ENCODE results near the gene CRYBB1.
"Not testable (repeated sequence)": the region's sequence is repeated elsewhere in the genome, so short reads cannot be mapped to it uniquely, and the experiment has no call there.

Gene CRYBB1

GRCh38 chr22:26614322-26614721 lies 3.5 kb downstream of the CRYBB1 start:
- Histone ChIP-seq H3K9ac (ENCODE audit: low read length) (no peak overlapping the region), H2BK15ac (ENCODE audit: low read depth, poor library complexity, severe bottlenecking) (no peak overlapping the region), H3K23ac (ENCODE audit: low read length in 2 of 2) (no peak overlapping the region), H4K8ac (ENCODE audit: low read length) (no peak overlapping the region), H3K4me1 (ENCODE audit: control insufficient read depth, insufficient read depth, low read depth, low read length) (peaks cover 10% of the 10 kb centered on the region), H4K91ac (ENCODE audit: low read length) (no peak overlapping the region), H3K4me2 (ENCODE audit: low read length, poor library complexity, severe bottlenecking) (no peak overlapping the region), H2BK120ac (ENCODE audit: low read depth, low read length) (no peak overlapping the region), H2BK12ac (ENCODE audit: low read length in 2 of 2) (no peak overlapping the region), H3K27ac (ENCODE audit: low read length, poor library complexity, severe bottlenecking) (no peak overlapping the region), H2BK5ac (ENCODE audit: low read depth, low read length, poor library complexity, severe bottlenecking) (no peak overlapping the region), H2AK5ac (ENCODE audit: low read length, severe bottlenecking) (no peak overlapping the region), H2AFZ (ENCODE audit: low read depth, low read length) (no peak overlapping the region), H3K4ac (ENCODE audit: low read depth in 1 of 2, low read length in 2 of 2) (no peak overlapping the region), H3K18ac (ENCODE audit: low read depth in 1 of 2, low read length in 2 of 2) (no peak overlapping the region), H3K4me3 (ENCODE audit: insufficient read depth in 1 of 2, low read depth in 1 of 2, low read length in 2 of 2) (no peak overlapping the region), H3K79me1 (replicated peaks; ENCODE audit: low read length, poor library complexity, severe bottlenecking) (no peaks in the 10 kb centered on the region), H3K36me3 (ENCODE audit: control insufficient read depth in 1 of 2, insufficient read depth in 2 of 2, low read depth in 1 of 2, low read length in 2 of 2) (no peaks in the 10 kb centered on the region), H3K9me3 (ENCODE audit: control insufficient read depth, low read length) (no peaks in the 10 kb centered on the region), H3K27me3 (ENCODE audit: control insufficient read depth in 1 of 2, insufficient read depth in 1 of 2, low read length in 2 of 2) (peaks cover 4 to 62% of the 10 kb centered on the region in 2 experiments), H3K14ac (ENCODE audit: low read length in 2 of 2) (no peak overlapping the region)
- no peak for DNase-seq
- WGBS: 42% methylated on average over 12 of the region's 14 CpGs

GRCh38 chr22:26613753-26614152 lies 4.1 kb downstream of the CRYBB1 start:
- not testable (repeated sequence) for H3K9ac ChIP-seq (ENCODE audit: low read length); H2BK120ac ChIP-seq (ENCODE audit: low read depth, low read length); H3K4ac ChIP-seq (ENCODE audit: low read depth in 1 of 2, low read length in 2 of 2); H2AFZ ChIP-seq (ENCODE audit: low read depth, low read length); H3K79me1 ChIP-seq (replicated peaks; ENCODE audit: low read length, poor library complexity, severe bottlenecking); H4K91ac ChIP-seq (ENCODE audit: low read length); H4K8ac ChIP-seq (ENCODE audit: low read length); H3K4me1 ChIP-seq (ENCODE audit: control insufficient read depth, insufficient read depth, low read depth, low read length); H3K4me2 ChIP-seq (ENCODE audit: low read length, poor library complexity, severe bottlenecking); H2AK5ac ChIP-seq (ENCODE audit: low read length, severe bottlenecking); DNase-seq; H3K9me3 ChIP-seq (ENCODE audit: control insufficient read depth, low read length); H2BK12ac ChIP-seq (ENCODE audit: low read length in 2 of 2); H2BK15ac ChIP-seq (ENCODE audit: low read depth, poor library complexity, severe bottlenecking); H3K23ac ChIP-seq (ENCODE audit: low read length in 2 of 2); H3K36me3 ChIP-seq (ENCODE audit: control insufficient read depth in 1 of 2, insufficient read depth in 2 of 2, low read depth in 1 of 2, low read length in 2 of 2); H2BK5ac ChIP-seq (ENCODE audit: low read depth, low read length, poor library complexity, severe bottlenecking); H3K27ac ChIP-seq (ENCODE audit: low read length, poor library complexity, severe bottlenecking); H3K14ac ChIP-seq (ENCODE audit: low read length in 2 of 2); H3K4me3 ChIP-seq (ENCODE audit: insufficient read depth in 1 of 2, low read depth in 1 of 2, low read length in 2 of 2); H3K18ac ChIP-seq (ENCODE audit: low read depth in 1 of 2, low read length in 2 of 2)
- 20% methylated on average over 10 of the region's 10 CpGs for WGBS
- H3K27me3 ChIP-seq (ENCODE audit: control insufficient read depth in 1 of 2, insufficient read depth in 1 of 2, low read length in 2 of 2): peaks cover 4 to 57% of the 10 kb centered on the region in 2 experiments

GRCh38 chr22:26612652-26613051 lies 5.2 kb downstream of the CRYBB1 start:
- Histone ChIP-seq H3K18ac (ENCODE audit: low read depth in 1 of 2, low read length in 2 of 2) (no peak overlapping the region), H2AFZ (ENCODE audit: low read depth, low read length) (no peak overlapping the region), H3K14ac (ENCODE audit: low read length in 2 of 2) (no peak overlapping the region), H2AK5ac (ENCODE audit: low read length, severe bottlenecking) (no peak overlapping the region), H2BK15ac (ENCODE audit: low read depth, poor library complexity, severe bottlenecking) (no peak overlapping the region), H3K27me3 (ENCODE audit: control insufficient read depth in 1 of 2, insufficient read depth in 1 of 2, low read length in 2 of 2) (peaks cover 4 to 50% of the 10 kb centered on the region in 2 experiments), H4K91ac (ENCODE audit: low read length) (no peak overlapping the region), H3K4ac (ENCODE audit: low read depth in 1 of 2, low read length in 2 of 2) (no peak overlapping the region), H3K79me1 (replicated peaks; ENCODE audit: low read length, poor library complexity, severe bottlenecking) (no peaks in the 10 kb centered on the region), H3K9ac (ENCODE audit: low read length) (no peak overlapping the region), H3K23ac (ENCODE audit: low read length in 2 of 2) (no peak overlapping the region), H2BK120ac (ENCODE audit: low read depth, low read length) (no peak overlapping the region), H3K36me3 (ENCODE audit: control insufficient read depth in 1 of 2, insufficient read depth in 2 of 2, low read depth in 1 of 2, low read length in 2 of 2) (no peaks in the 10 kb centered on the region), H3K9me3 (ENCODE audit: control insufficient read depth, low read length) (no peaks in the 10 kb centered on the region), H3K4me2 (ENCODE audit: low read length, poor library complexity, severe bottlenecking) (no peak overlapping the region), H4K8ac (ENCODE audit: low read length) (no peak overlapping the region), H2BK12ac (ENCODE audit: low read length in 2 of 2) (no peak overlapping the region), H3K27ac (ENCODE audit: low read length, poor library complexity, severe bottlenecking) (no peak overlapping the region), H3K4me3 (ENCODE audit: insufficient read depth in 1 of 2, low read depth in 1 of 2, low read length in 2 of 2) (no peak overlapping the region), H3K4me1 (ENCODE audit: control insufficient read depth, insufficient read depth, low read depth, low read length) (peaks cover 10% of the 10 kb centered on the region), H2BK5ac (ENCODE audit: low read depth, low read length, poor library complexity, severe bottlenecking) (no peak overlapping the region)
- no peak for DNase-seq
- 78% methylated on average over 4 of the region's 4 CpGs for WGBS

- no peak overlapping the region for H4K91ac ChIP-seq (ENCODE audit: low read length)
- H3K36me3 ChIP-seq (ENCODE audit: control insufficient read depth in 1 of 2, insufficient read depth in 2 of 2, low read depth in 1 of 2, low read length in 2 of 2): no peaks in the 10 kb centered on the region
- no peak overlapping the region for H3K18ac ChIP-seq (ENCODE audit: low read depth in 1 of 2, low read length in 2 of 2)
- H3K79me1 ChIP-seq (replicated peaks; ENCODE audit: low read length, poor library complexity, severe bottlenecking): no peaks in the 10 kb centered on the region
- H3K4me3 ChIP-seq (ENCODE audit: insufficient read depth in 1 of 2, low read depth in 1 of 2, low read length in 2 of 2): no peak overlapping the region
- no peak overlapping the region for H3K23ac ChIP-seq (ENCODE audit: low read length in 2 of 2)
- peak overlapping the region; percentile 4 for H3K9ac ChIP-seq (ENCODE audit: low read length)
- no peak overlapping the region for H2BK120ac ChIP-seq (ENCODE audit: low read depth, low read length)
- peaks cover 1 to 33% of the 10 kb centered on the region in 2 experiments for H3K27me3 ChIP-seq (ENCODE audit: control insufficient read depth in 1 of 2, insufficient read depth in 1 of 2, low read length in 2 of 2)
- no peak overlapping the region for H3K14ac ChIP-seq (ENCODE audit: low read length in 2 of 2)
- no peak overlapping the region for H3K27ac ChIP-seq (ENCODE audit: low read length, poor library complexity, severe bottlenecking)
- no peak overlapping the region for H2BK5ac ChIP-seq (ENCODE audit: low read depth, low read length, poor library complexity, severe bottlenecking)
- no peak overlapping the region for H4K8ac ChIP-seq (ENCODE audit: low read length)
- H3K4ac ChIP-seq (ENCODE audit: low read depth in 1 of 2, low read length in 2 of 2): no peak overlapping the region
- no peak overlapping the region for H3K4me2 ChIP-seq (ENCODE audit: low read length, poor library complexity, severe bottlenecking)
- no peak overlapping the region for H2AFZ ChIP-seq (ENCODE audit: low read depth, low read length)
- H3K4me1 ChIP-seq (ENCODE audit: control insufficient read depth, insufficient read depth, low read depth, low read length): peaks cover 10% of the 10 kb centered on the region
- WGBS: 78% methylated on average over 1 of the region's 2 CpGs
- no peak overlapping the region for H2BK12ac ChIP-seq (ENCODE audit: low read length in 2 of 2)
- no peak overlapping the region for H2BK15ac ChIP-seq (ENCODE audit: low read depth, poor library complexity, severe bottlenecking)
- DNase-seq: no peak
- peak overlapping the region; percentile 16 for H2AK5ac ChIP-seq (ENCODE audit: low read length, severe bottlenecking)
- H3K9me3 ChIP-seq (ENCODE audit: control insufficient read depth, low read length): no peaks in the 10 kb centered on the region
Observed at GRCh38 chr22:26610996-26611395, 6.8 kb downstream of the CRYBB1 start.

Measured in mesenchymal stem cell (in vitro differentiated cells and primary cell).